HG02678 (cell line): ENCODE results near the gene EPSTI1.
"Not testable (repeated sequence)": the region's sequence is repeated elsewhere in the genome, so short reads cannot be mapped to it uniquely, and the experiment has no call there.

Source experiments
- ATAC-seq: cut with Tn5 transposase; IDR thresholded peaks from one replicate; pipeline ENCODE4 v1.9.1; 2021; ENCODE audit warnings: mild to moderate bottlenecking, moderate library complexity; ENCODE audit not compliant: unreplicated experiment

The EPSTI1 gene

DNA sequence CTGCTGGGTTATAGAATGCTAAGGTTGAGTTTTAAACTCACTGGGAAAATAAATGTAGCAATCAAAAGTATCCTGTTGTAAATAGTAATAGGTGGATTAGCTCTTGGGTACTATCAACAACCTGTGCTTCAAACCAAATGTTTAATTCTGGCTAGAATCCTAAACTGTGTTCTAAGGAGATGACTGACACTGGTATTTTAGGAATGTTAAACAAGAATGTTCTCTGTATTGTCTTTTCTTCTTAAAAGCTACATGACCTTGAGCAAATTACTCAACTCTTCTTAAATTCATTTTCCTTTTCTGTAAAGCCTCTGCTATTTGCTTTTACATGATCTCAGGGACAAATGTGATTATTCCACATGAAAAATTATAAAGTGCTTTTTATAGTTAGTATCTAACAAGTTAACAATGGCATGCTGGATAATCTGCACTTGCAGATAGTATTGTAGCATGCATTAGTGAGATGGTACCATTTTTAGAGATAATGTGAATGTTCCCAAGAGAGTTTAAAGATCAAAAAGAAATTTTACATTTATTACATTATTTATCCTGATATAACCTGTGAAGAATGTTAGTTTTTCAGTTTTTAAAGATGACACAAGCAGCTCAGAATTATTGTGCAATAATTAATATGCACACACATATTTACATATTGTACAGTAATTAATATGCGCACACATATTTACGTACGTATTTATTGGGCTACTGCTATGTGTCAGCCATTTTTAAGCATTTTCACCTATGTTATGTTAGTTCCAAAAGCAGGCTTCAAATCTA lies 13.6 kb upstream of the EPSTI1 start:
- ATAC-seq: no peak

DNA sequence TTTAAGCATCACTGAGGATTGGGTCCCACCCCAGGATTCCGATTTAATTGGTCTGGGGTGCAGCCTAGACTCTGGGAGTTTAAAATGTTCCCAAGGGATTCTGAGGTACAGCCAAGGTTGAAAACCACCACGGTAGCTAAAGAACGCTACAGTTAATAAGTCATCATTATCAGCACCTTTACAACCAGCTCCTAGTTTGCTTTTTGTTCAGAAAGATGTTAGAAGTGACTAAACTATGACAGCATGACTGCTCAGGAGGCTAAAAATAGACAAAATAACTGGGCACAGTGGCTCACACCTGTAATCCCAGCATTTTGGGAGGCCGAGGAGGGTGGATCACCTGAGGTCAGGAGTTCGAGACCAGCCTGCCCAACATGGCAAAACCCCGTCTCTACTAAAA lies 11.7 kb upstream of the EPSTI1 start:
- ATAC-seq: no peak

DNA sequence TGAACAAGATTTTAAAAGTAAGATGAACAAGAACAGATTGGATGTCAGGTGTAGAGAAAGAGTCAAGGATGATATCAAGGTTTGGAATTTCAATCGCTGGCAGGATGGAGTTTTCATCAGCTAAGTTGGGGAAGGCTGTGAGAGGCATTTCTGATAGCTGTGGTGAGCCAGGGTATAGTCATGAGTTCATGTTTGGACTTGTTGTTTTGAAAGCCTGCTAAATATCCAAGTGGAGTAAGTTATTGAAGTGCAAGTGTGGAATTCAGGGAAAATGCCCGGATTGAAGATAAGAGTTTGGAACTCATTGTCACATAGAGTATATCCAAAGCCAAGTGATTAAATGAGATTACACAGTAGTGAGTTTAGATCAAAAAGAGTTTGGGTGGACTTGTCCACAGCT lies 11.0 kb upstream of the EPSTI1 start:
- no peak for ATAC-seq

DNA sequence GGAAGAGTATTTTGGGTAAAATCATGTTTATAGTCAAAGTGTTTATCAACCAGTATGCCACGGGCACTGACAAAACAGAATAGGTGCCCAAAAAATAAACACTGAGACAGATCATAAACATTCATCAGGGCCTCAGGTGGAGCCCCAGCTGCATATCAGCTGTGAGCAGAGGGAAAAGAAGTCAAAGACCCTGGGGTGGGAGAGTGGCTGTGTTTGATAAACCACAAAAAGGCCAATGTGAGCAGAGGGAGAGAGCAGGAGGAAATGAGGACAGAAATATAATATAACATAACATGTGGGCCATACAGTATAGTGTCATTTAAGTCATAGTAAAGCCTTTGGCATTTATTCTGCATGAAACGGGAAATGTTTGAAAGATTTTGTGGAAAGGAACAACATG lies 10.0 kb upstream of the EPSTI1 start:
- ATAC-seq: no peak

DNA sequence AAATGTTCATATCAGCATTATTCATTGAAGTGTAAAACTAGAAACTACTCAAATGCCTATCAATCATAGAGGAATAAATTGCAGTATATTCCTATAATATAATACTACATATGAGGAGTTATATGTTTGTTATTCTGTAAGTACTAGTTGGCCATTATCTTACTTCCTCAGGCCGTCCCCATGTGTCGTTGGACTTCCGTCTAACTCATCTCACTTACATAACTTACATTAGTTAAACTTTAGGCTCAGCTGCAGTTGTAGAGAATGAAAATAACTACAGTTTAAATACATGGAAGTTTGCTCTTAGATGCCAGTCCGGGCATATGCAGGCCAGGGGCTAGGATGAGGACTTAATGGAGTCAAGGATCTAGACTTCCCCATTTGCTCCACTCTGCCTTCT lies 8.6 kb upstream of the EPSTI1 start:
- ATAC-seq: no peak

DNA sequence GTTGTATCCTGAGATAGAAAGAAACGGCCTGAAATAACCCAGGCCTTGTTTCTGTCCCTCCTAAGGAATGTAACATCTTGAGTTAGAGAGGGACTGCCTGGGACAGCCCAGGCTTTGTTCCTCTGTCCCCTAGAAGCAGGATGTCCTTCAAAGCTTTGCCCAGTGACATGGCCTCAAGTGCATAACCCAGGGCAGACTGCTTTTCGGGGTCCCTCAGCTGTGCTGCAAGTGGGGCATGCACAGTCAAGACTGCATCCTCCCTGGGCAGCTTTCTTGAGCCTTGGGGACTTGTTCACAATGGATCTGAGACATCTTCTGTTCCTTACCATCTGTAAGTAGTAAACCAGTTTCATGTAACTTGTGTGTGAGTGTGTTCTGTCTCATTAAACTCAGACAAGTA lies 7.5 kb upstream of the EPSTI1 start:
- ATAC-seq: no peak

DNA sequence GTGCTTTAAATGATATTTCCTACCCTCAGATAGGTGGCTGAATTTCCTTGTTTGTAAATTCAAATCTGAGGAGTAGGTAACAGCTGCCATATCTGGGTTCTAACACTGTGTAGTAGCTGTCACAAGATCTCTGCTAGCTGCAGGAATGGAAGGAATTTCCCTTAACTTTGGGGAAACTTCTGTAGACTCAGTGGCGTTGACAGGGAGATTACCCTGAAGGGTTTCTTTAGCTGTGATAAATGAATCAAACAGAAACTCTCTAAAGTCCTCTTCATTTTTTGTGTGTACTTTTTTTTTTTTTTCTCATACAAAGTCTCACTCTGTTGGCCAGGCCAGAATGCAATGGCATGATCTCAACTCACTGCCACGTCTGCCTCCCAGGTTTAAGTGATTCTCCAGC lies 5.3 kb upstream of the EPSTI1 start:
- ATAC-seq: peak; percentile 53

DNA sequence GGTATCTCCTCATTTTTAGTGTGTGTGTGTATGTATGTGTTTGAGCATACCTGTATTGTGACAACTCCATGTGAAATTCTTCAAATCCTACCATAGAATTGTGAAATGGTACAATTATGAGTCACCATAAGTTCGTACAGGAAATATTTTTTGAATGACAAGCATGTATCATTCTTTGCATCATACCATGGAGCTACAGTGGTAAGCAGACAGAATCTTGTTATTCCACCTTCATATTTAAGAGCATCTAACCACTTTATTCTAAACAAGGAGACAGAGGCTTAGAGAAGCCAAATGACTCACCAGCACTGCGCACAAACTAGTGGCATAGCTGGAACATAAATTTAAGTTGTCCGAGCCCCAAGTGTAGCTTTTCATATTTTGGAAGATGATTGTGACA lies 4.5 kb upstream of the EPSTI1 start:
- ATAC-seq: no peak

DNA sequence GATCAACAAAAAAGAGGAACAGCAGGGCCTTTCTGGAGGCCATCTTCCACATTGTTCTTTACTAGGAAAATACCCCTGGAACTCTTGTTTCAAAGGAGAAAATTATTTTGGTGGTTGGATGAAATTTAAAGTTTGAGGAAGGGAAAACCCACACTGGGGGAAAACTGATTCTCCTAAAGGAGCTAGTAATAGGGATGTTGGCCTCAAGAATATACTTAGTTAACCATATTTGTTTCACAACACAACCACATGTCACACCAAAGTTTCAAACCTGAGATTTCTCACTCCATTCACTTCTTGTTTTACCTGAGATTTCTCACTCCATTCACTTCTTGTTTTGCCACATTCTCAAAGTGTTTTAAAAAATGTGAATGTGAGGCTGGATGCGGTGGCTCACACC lies 2.8 kb upstream of the EPSTI1 start:
- no peak for ATAC-seq

DNA sequence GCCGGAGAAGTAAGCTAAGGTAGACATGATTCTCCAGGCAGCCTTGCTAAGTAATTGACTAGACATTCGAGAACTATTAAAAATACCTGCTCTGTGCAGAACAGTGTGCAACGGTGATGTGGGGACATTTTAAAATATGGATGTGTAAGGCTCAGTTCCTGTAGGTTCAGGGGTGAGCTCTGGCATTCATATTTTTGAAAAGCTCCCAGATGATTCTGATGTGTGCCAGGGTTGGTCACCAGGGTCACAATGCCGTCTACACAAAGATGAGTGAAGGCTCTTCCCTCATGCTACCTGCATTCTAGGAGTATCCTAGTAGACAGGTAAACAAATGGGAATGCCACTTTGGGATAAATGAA lies 702 bp upstream of the EPSTI1 start:
- peak; percentile 7 for ATAC-seq

DNA sequence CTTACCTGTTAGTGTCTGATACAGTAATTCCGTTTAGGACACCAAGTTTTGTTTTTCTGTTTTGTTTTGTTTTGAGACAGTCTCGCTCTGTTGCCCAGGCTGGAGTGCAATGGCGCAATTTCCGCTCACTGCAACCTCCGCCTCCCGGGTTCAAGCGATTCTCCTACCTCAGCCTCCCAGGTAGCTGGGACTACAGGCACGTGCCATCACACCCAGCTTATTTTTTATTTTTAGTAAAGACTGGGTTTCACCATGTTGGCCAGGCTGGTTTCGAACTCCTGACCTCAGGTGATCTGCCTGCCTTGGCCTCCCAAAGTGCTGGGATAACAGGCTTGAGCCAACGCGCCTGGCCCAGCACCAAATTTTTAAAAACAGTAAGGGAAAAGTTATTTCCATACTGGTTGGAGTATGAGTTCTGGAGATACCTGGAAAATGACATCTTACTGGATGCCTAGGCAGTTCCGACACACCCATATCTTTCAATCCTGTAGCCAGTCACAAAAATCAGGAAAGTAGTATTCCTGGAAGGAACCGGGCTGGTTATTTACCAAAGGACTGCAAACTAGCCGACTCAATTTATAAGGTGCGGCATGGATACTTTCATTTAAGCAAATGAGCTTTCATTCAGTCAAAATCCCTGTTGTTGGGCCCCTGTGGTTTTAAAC lies 676 bp downstream of the EPSTI1 start:
- ATAC-seq: not testable (repeated sequence)

DNA sequence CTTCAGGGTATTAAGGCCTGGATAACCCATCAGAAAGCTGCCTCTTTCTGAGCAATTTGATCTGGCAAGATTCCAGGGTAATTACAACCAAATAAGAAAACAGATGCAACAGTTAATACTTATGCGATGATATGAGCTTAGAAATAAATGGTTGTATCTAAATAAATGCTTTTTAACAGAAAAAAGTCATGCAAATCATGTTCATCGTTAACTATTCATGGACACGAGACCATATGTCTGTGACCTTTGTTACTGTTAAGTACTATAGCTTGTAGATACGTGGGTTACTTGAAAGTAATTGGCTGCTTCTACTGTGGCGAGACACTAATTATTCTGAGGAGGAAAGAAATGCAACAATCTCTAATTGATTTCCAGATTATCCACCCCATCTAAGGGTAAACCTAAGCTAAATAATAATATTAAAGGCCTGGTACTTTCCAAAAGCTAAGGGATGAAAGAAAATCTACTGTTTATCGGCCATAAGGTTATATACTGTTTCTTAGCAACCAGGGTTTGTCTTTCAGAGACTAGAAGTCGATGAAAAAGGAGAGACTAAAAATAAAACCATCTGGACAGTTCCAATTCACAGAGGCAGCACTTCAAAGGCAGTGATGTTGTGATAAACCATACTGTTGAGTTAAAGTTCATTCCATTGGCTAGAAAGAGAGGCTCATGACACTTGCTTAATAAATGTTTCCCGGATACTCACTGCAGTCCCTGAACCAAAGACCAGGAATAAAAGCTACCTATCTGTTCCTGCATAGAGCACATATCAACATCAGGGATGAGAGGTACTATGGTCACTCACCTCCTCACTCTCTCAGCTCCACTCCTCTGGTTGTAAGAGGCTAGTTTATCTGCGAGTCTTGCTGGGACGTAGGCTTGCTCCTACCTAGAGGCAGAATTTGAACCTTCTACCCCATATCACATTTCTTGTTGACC lies 1.5 kb downstream of the EPSTI1 start:
- ATAC-seq: no peak

DNA sequence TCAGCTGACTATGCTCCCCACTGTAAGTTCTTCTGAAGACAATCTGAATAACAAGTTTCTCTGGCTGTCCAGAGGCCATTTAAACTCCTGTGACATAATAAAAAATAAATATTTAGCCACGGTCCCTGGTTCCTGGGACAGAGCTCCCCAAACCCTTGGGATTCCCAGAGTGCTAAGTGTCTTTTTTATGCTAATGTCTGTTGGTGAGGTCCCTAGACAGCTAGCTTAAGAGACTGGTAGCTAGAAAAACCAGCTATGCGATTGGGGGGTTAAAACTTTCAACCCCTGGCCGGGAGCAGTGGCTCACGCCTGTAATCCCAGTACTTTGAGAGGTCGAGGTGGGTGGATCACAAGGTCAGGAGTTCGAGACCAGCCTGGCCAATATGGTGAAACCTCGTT lies 5.9 kb downstream of the EPSTI1 start:
- no peak for ATAC-seq

DNA sequence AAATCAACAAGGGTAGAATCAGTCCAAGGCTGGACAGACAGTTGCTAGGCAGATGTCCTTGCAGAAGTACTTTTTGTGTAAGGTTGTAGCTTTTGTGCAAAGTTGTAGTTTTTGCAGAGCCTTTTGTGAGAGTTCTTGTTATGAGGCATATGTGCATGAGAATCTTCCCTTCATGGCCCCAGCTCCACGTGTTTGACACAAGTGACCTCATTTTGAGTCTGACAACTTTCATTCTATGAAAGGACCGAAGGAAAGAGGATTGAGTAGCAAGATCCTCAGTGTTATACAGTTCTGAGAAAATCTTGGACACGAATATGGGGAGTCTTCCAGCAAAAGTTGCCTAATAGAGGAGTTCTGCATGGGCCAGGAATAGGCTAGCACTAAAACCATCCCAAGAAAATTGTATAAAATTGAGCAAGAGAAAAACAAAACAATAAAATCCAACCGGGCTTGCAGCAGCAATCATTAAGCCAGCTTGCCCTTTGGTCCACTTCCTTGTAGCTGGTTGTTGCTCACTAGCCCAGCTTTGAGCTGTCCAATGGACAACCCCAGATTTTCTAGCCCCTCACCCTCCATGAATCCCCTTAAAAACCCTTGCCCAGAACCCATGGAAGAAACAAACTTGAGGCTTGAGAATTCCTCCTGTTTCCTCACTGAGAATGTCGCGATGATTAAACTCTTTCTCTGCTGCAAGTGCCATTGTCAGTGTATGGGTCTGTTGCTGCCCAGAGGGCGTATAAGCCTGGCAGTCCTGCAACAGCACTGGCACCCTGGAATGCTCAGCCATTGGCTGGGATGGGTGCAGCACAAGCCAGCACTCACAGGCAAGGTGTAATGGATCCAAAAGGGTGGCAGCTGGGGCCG lies 6.5 kb downstream of the EPSTI1 start:
- no peak for ATAC-seq

DNA sequence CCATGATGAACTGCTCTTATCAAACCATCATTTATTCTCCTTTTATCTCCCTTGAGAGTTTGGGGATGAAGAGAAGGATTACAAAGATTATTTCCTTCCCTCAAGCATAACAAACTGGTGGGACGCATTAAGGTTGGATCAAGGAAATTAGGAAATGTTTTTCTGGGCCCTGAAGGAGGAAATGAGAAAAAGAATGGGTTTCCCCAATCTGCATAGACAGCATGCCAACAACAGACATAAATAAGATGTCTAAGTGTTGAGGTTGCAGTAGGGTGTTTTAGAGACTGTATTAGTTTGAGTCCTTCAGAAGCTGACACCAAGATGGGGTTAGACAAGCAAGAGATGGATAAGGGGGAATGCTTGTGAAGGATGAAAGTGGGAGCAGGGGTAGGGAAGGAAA lies 7.3 kb downstream of the EPSTI1 start:
- no peak for ATAC-seq

DNA sequence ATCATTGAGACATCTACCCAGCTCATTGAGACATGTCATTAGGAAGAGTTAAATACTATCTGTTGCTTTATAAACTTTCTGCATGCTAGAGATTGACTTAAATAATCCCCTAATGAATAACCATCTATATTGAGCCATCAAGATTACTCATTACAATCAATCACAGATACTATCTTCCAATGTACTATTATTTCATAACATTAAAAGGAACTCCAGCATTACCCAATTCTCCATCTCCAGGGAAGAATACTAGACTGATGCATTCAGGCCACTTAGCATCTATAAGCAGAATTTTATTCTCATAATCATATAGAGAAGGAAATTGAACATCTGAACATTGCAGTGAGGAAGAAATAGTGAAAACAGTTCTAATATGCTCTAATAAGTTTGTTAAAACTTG lies 8.0 kb downstream of the EPSTI1 start:
- ATAC-seq: no peak

DNA sequence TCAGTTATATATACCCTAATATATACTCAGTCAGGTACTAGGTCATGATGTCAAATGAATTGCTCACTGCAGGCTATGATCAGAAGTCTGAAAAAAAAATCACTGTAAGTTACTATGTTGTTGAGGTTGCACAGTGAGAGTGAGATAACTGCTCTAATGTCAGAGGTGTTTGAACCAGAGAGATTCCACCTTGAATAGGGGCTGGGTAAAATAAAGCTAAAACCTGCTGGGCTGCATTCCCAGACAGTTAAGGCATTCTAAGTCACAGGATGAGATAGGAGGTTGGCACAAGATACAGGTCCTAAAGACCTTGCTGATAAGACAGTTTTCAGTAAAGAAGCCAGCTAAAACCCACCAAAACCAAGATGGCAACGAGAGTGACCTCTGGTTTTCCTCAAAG lies 10.2 kb downstream of the EPSTI1 start:
- ATAC-seq: no peak

DNA sequence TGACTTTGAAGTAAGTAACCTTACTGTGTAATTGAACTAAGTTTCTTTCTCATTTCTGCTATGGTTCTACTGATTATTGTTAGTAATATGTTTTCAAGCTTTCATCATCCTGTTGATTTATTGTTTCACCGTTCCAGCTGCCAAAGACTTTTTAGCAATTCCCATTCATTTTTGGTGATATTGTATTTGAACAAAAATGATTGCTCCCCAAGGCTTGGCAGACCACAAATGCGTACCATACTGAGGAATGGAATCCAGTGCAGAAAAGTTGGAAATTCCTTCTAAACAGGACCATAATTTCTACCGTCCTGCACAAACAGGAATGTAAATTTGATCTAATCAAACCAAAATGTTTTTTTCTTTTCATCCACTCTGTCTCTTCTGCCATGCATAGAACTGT lies 10.7 kb downstream of the EPSTI1 start:
- no peak for ATAC-seq

DNA sequence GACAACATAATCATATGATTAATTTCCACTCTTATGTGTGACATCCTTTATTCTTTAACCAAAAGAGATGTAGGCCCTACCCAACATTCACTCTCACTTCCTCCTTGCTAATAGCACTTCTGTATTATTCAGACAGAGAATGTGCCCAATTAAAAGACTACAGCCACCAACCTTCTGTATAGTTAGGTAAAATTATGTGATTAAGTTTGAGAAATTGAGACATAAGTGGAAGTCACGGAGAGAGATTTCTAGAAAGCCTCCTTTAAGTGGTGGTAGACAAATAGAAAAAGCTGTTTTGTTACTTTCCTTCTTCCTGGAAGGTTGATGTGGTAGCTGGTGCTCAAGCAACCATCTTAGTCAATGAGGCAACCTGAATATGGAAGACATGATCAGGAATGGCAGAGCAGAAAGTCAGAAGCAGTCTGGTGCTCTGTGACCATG lies 14.8 kb downstream of the EPSTI1 start:
- ATAC-seq: peak; percentile 78

DNA sequence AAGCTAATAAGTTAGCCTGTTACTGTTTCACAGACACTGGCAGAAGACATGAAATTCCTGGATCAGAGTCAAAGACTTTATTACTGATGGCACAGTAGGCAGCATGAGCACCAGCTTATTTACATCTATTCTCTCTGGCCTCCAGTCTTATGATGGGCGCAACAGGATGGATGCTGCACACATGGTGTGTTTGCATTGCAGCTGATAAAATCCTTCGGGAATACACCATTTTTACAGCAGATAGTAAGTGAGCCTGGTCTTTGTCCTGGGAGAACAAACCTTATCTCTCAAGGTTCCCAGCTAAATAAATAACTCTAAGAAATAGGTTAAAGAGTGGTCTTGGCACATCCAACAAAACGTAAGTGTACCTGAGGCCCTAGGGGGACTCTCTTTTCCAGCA lies 16.0 kb downstream of the EPSTI1 start:
- no peak for ATAC-seq

DNA sequence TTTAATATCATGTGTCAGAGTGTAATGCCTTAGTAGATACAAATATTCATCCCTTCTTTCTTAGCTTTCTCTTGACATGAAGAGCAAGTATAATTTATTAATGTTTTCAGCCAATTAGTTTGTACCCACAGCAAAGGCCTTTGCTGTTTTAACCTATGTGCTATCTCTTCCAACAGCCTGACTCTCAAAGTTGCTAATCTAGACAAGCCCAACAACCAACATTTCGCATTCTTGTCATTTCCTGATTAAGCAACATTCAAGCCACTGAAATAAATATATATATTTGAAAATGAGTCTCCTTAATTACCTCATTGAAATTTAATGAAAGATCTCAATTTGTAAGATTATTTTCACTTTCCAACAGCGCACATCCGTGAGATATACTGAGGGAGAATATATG lies 18.5 kb downstream of the EPSTI1 start:
- no peak for ATAC-seq
